Left lung (tissue), 10 donors: ENCODE data around the gene UVRAG. TPM values are rescaled to one million over a fixed set of nuclear protein-coding genes. Genes with fewer than 3 reads are reported as not detected.
"Not testable (repeated sequence)": the region's sequence is repeated elsewhere in the genome, so short reads cannot be mapped to it uniquely, and the experiment has no call there.

ENCODE experiments used
- ATAC-seq: fragments of 200-7000 bp; cut with Tn5 transposase; one replicate; pipeline ENCODE4 v1.9.1; 2020; ENCODE audit warnings: moderate library complexity
- DNase-seq, 4 donors: peaks; one replicate each; pipeline ENCODE4 v3.0.0-alpha.2; 2013 to 2020
- H3K27ac ChIP-seq, 2 donors: fragments of 200-600 bp; sonication (generic) in 1 of 2; one replicate each; pipeline versions ENCODE4 v1.5.0 to v1.8.0; 2020 to 2021
- H3K27me3 ChIP-seq, 2 donors: fragments of 200-600 bp; sonication (generic) in 1 of 2; one replicate each; pipeline versions ENCODE4 v1.5.0 to v1.8.0; 2020 to 2021
- H3K36me3 ChIP-seq, 2 donors: fragments of 200-600 bp; sonication (generic) in 1 of 2; one replicate each; pipeline versions ENCODE4 v1.5.0 to v1.8.0; 2020 to 2021
- H3K4me1 ChIP-seq, 2 donors: fragments of 200-600 bp; one replicate each; pipeline ENCODE4 v1.8.0; 2021
- H3K4me3 ChIP-seq, 2 donors: fragments of 200-600 bp; sonication (generic) in 1 of 2; one replicate each; pipeline versions ENCODE4 v1.5.0 to v1.8.0; 2020 to 2021; ENCODE audit warnings: mild to moderate bottlenecking in 1 of 2
- H3K9me3 ChIP-seq, 2 donors: fragments of 200-600 bp; sonication (generic) in 1 of 2; one replicate each; pipeline versions ENCODE4 v1.5.0 to v1.8.0; 2020 to 2021
- intact Hi-C, 2 donors: fragments of 100-400 bp; cut with DNase I; formaldehyde crosslinking; loops; one replicate each; pipeline versions ENCODE4 v1.11.2 to v1.14.2; 2022
- polyA plus RNA-seq, 6 donors: library from polyadenylated mRNA; unstranded; fragments of 120-200 nt; gene quantifications; one replicate each; pipeline ENCODE4 v1.2.1, GENCODE V29; 2013; ENCODE audit not compliant: insufficient read length in 6 of 6
- total RNA-seq, 2 donors: library from RNA; stranded (reverse); fragmentation: NEBNext Ultra II Directional; extraction: Animal tissue kit (Norgen Biotek cat#: 25700); gene quantifications; one replicate each; pipeline ENCODE4 v1.2.1, GENCODE V29; 2021
- TF ChIP-seq, protein P1 (sequence below), 2 donors: fragments of 200-600 bp; sonication (generic) in 1 of 2; IDR thresholded peaks; one replicate each; pipeline versions ENCODE4 v1.5.0 to v1.8.0; 2021; ENCODE audit warnings: antibody characterized with exemption in 2 of 2
- donor health status: DM: no; HTN: yes; CAD: no.
- donor health status: DM: no; HTN: no; CAD: no.

The UVRAG gene
- total and polyA plus RNA-seq, 8 donors: 19.3 to 36.0 (median 22.3) TPM

- Histone ChIP-seq H3K4me1 (peaks cover 0 to 4% of the 10 kb centered on the region in 2 donors), H3K27ac (no peak overlapping the region), H3K27me3 (no peaks in the 10 kb centered on the region), H3K4me3 (no peak overlapping the region), H3K36me3 (no peaks in the 10 kb centered on the region), H3K9me3 (no peaks in the 10 kb centered on the region)
- DNase-seq: no peak
- intact Hi-C loops: no loop called here
- no peak for ATAC-seq
- TF ChIP-seq, protein P1, sequence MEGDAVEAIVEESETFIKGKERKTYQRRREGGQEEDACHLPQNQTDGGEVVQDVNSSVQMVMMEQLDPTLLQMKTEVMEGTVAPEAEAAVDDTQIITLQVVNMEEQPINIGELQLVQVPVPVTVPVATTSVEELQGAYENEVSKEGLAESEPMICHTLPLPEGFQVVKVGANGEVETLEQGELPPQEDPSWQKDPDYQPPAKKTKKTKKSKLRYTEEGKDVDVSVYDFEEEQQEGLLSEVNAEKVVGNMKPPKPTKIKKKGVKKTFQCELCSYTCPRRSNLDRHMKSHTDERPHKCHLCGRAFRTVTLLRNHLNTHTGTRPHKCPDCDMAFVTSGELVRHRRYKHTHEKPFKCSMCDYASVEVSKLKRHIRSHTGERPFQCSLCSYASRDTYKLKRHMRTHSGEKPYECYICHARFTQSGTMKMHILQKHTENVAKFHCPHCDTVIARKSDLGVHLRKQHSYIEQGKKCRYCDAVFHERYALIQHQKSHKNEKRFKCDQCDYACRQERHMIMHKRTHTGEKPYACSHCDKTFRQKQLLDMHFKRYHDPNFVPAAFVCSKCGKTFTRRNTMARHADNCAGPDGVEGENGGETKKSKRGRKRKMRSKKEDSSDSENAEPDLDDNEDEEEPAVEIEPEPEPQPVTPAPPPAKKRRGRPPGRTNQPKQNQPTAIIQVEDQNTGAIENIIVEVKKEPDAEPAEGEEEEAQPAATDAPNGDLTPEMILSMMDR (IDR thresholded peaks at IDR 0.05): no peak
Measured at GRCh38 chr11:75931124-75931523, 116.1 kb downstream of the UVRAG start.

DNA sequence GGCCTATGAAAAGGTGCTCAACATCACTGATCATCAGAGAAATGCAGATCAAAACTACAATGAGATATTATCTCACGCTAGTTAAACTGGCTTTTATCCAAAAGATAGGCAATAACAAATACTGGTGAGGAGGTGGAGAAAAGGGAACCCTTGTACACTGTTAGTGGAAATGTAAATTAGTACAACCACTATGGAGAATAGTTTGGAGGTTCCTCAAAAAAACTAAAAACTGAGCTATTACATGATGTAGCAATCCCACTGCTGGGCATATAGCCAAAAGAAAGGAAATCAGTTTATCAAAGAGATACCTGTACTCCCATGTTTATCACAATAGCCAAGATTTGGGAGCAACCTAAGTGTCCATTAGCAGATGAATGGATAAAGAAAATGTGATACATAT is 118.7 kb downstream of the UVRAG start:
- H3K4me3 ChIP-seq, DNase-seq, ATAC-seq, H3K27ac ChIP-seq, H3K9me3 ChIP-seq, intact Hi-C loops, H3K4me1 ChIP-seq, H3K36me3 ChIP-seq, H3K27me3 ChIP-seq: not testable (repeated sequence)

DNA sequence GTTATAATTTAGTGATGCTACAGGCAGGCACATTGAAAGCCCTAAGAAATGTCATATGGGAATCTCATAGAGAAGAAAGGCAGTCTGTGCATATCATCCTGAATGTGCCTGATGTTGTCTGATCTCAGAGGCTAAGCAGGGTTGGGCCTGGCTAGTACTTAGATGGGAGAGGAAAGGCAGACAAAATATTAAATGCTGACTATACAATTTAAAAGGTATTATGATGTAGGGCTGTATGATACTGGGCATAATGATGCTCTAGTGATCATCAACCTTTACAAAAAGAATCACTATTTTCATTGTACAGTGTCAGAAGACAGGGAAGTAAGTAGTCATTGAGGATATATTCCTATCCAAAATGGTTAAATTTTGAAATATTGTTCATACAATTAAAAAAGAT is 119.8 kb downstream of the UVRAG start:
- Histone ChIP-seq H3K27me3 (no peaks in the 10 kb centered on the region), H3K4me1 (peaks cover 0 to 17% of the 10 kb centered on the region in 2 donors), H3K9me3 (no peaks in the 10 kb centered on the region), H3K27ac (no peak overlapping the region), H3K36me3 (no peaks in the 10 kb centered on the region), H3K4me3 (no peak overlapping the region)
- TF ChIP-seq, protein P1 (IDR thresholded peaks at IDR 0.05): no peak
- DNase-seq: no peak
- no peak for ATAC-seq
- intact Hi-C loops: no loop called here

GRCh38 chr11:75938543-75938942 is 123.5 kb downstream of the UVRAG start:
- Histone ChIP-seq H3K27me3 (no peaks in the 10 kb centered on the region), H3K4me3 (no peak overlapping the region), H3K27ac (no peak overlapping the region), H3K9me3 (no peaks in the 10 kb centered on the region), H3K4me1 (peaks cover 0 to 27% of the 10 kb centered on the region in 2 donors), H3K36me3 (no peaks in the 10 kb centered on the region)
- TF ChIP-seq, protein P1 (IDR thresholded peaks at IDR 0.05): no peak
- intact Hi-C loops: no loop called here
- peak; percentile 14 for ATAC-seq
- no peak for DNase-seq

DNA sequence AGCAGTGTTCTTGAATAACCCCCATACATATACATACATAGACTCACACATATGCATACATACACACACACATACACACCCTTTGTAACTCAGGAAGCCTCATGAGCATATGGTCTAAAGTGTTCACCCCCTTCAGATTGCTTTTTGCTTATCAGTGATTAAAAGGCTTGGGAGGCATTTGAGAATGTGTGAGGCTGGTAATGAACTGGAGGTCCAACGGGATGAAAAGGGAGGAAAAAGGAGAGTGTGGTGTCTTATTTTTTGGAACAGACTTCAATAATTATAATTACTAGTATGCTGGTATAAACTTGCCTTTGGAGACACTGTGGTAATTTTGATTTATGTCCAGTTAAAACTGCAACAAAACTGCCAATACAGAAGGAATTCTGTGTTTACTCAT is 124.5 kb downstream of the UVRAG start:
- ATAC-seq: no peak
- intact Hi-C loops: no loop called here

DNA sequence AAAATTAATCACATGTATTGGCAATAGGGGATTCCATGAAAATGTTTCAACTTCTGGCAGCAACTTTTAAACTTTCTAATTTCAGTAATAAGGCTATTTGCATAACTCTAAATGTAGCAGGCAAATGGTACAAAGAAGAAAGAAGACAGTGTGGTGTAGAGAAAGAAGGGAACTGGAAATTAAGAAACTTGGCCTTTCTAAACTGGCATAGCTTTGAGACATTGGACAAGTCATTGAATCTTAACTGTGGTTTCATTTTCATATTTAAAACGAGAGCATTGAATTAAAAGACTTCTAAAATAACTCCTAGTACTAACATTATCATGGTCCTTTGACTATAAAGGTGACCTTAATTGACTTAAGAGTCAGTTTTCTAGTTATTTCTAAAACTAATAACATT is 125.0 kb downstream of the UVRAG start:
- no peaks in the 10 kb centered on the region for H3K9me3 ChIP-seq
- H3K4me3 ChIP-seq: no peak overlapping the region
- peak overlapping the region in 1 of 2 donors; percentile 39 for H3K27ac ChIP-seq
- no peaks in the 10 kb centered on the region for H3K36me3 ChIP-seq
- no peak for DNase-seq
- no peaks in the 10 kb centered on the region for H3K27me3 ChIP-seq
- ATAC-seq: no peak
- peaks cover 0 to 27% of the 10 kb centered on the region in 2 donors for H3K4me1 ChIP-seq
- TF ChIP-seq, protein P1 (IDR thresholded peaks at IDR 0.05): no peak
- intact Hi-C loops: no loop called here

More for the DNA sequence above, 124.5 kb downstream of the UVRAG start:
- TF ChIP-seq, protein P1 (IDR thresholded peaks at IDR 0.05): no peak
- H3K36me3 ChIP-seq: no peaks in the 10 kb centered on the region
- H3K9me3 ChIP-seq: no peaks in the 10 kb centered on the region
- peak overlapping the region in 1 of 2 donors; percentile 39 for H3K27ac ChIP-seq
- no peak overlapping the region for H3K4me3 ChIP-seq
- no peaks in the 10 kb centered on the region for H3K27me3 ChIP-seq
- H3K4me1 ChIP-seq: peaks cover 0 to 27% of the 10 kb centered on the region in 2 donors
- DNase-seq: no peak
